NCI-H526 treated with DMSO at 0.1 percent for 48 hours (cell line): Measurements from ENCODE around the gene AGFG1.
"Not testable (repeated sequence)": the region's sequence is repeated elsewhere in the genome, so short reads cannot be mapped to it uniquely, and the experiment has no call there.

Experiments
- DNase-seq: peaks from one replicate; lab custom pipeline; 2025; lab: John Stamatoyannopoulos, UW

Gene AGFG1

GRCh38 chr2:227539465-227539956 is 67.6 kb downstream of the AGFG1 start:
- no peak for DNase-seq

- not testable (repeated sequence) for DNase-seq
Observed at GRCh38 chr2:227540352-227540751, 68.4 kb downstream of the AGFG1 start.

GRCh38 chr2:227545990-227546389 is 74.0 kb downstream of the AGFG1 start:
- DNase-seq, result no peak

GRCh38 chr2:227551836-227552235 is 79.9 kb downstream of the AGFG1 start:
- no peak for DNase-seq

GRCh38 chr2:227562581-227562980 is 90.6 kb downstream of the AGFG1 start:
- DNase-seq, result no peak

GRCh38 chr2:227565080-227565479 is 93.1 kb downstream of the AGFG1 start:
- no peak for DNase-seq

GRCh38 chr2:227566012-227566411 is 94.1 kb downstream of the AGFG1 start:
- DNase-seq, result no peak

- no peak for DNase-seq
Observed at GRCh38 chr2:227568852-227569169, 96.9 kb downstream of the AGFG1 start.

- DNase-seq, result no peak
Observed at GRCh38 chr2:227570615-227571014, 98.7 kb downstream of the AGFG1 start.

GRCh38 chr2:227576110-227576509 is 104.2 kb downstream of the AGFG1 start:
- DNase-seq, result no peak

- no peak for DNase-seq
Observed at GRCh38 chr2:227576812-227577211, 104.9 kb downstream of the AGFG1 start.

- no peak for DNase-seq
Observed at GRCh38 chr2:227577555-227577954, 105.6 kb downstream of the AGFG1 start.

- no peak for DNase-seq
Observed at GRCh38 chr2:227578642-227579041, 106.7 kb downstream of the AGFG1 start.

- DNase-seq, result no peak
Observed at GRCh38 chr2:227579791-227580190, 107.8 kb downstream of the AGFG1 start.

- no peak for DNase-seq
Observed at GRCh38 chr2:227582369-227582768, 110.4 kb downstream of the AGFG1 start.

GRCh38 chr2:227592694-227593387 is 120.9 kb downstream of the AGFG1 start:
- DNase-seq, result no peak

- DNase-seq, result no peak
Observed at GRCh38 chr2:227595797-227596196, 123.8 kb downstream of the AGFG1 start.

GRCh38 chr2:227597036-227597435 is 125.1 kb downstream of the AGFG1 start:
- no peak for DNase-seq

GRCh38 chr2:227597998-227598397 is 126.0 kb downstream of the AGFG1 start:
- no peak for DNase-seq

- not testable (repeated sequence) for DNase-seq
Observed at GRCh38 chr2:227598835-227599503, 127.0 kb downstream of the AGFG1 start, which contains the start of gene SCYGR2. SCYGR2 (plus strand) TSS chr2:227598893; CDS start chr2:227598893, 0 bp downstream.

- no peak for DNase-seq
Observed at GRCh38 chr2:227602358-227602757, 130.4 kb downstream of the AGFG1 start.

GRCh38 chr2:227606476-227606875 is 134.5 kb downstream of the AGFG1 start:
- DNase-seq, result no peak

- DNase-seq, result no peak
Observed at GRCh38 chr2:227607941-227608340, 136.0 kb downstream of the AGFG1 start.
